ENCODE data around the gene SHOC2. TPM values are rescaled to one million over a fixed set of nuclear protein-coding genes. Genes with fewer than 3 reads are reported as not detected.
"Not testable (repeated sequence)": the region's sequence is repeated elsewhere in the genome, so short reads cannot be mapped to it uniquely, and the experiment has no call there.

The SHOC2 gene
- total and polyA plus RNA-seq, 2 of the 13 experiments (the other 11 are each of a cell fraction or from before 2014, with no cell fraction given) = 8.6 to 25.5 TPM

- BruUV-seq (replicated peaks); ATAC-seq: not testable (repeated sequence)
These were observed 3.8 kb upstream of the SHOC2 start for GRCh38 chr10:110915600-110915999.

GRCh38 chr10:110916554-110917346, 2.7 kb upstream of the SHOC2 start:
- no peak overlapping the region for H3K27ac ChIP-seq (ENCODE audit: extremely low read length, insufficient read depth, low read length)

More at GRCh38 chr10:110915600-110915999, 3.8 kb upstream of the SHOC2 start:
- in situ Hi-C loops (cut with HindIII; ENCODE audit: extremely low pct_ligation_motif_present, low pct_unique_long_range_greater_than_20kb); H3K27me3 ChIP-seq (ENCODE audit: control insufficient read depth in 1 of 2, insufficient read depth in 2 of 2, low read length in 2 of 2); H3K4me3 ChIP-seq (replicated peaks in 1 of 3; ENCODE audit: insufficient read depth in 1 of 3, low read depth in 2 of 3, low read length in 3 of 3); H3K4me2 ChIP-seq (ENCODE audit: low read depth, low read length); H3K27ac ChIP-seq (ENCODE audit: extremely low read length, insufficient read depth, low read length); DNase-seq (ENCODE audit: low spot score); intact Hi-C loops (cut with micrococcal nuclease; ENCODE audit: unreplicated experiment); H4K20me1 ChIP-seq (ENCODE audit: insufficient read depth, low read length); FAIRE-seq; POLR2A ChIA-PET; H3K36me3 ChIP-seq (replicated peaks in 1 of 2; ENCODE audit: control insufficient read depth in 1 of 2, insufficient read depth in 2 of 2, low read length in 2 of 2); H3K9ac ChIP-seq (ENCODE audit: insufficient read depth, low read depth, low read length); H3K9me3 ChIP-seq (ENCODE audit: low read length); H2AFZ ChIP-seq (ENCODE audit: low read length); CTCF ChIA-PET (ENCODE audit: low intra/inter-chr PET ratio, low total read pairs): not testable (repeated sequence)
- Histone ChIP-seq H3K4me1 (ENCODE audit: insufficient read depth, low read length) (peaks cover 26% of the 10 kb centered on the region), H3K79me2 (ENCODE audit: insufficient read depth, low read length) (peaks cover 13% of the 10 kb centered on the region)
- 86% methylated on average over 4 of the region's 4 CpGs for WGBS (ENCODE audit: low lambda C conversion rate)

More at GRCh38 chr10:110916554-110917346, 2.7 kb upstream of the SHOC2 start:
- Histone ChIP-seq H3K79me2 (ENCODE audit: insufficient read depth, low read length) (peaks cover 25% of the 10 kb centered on the region), H3K27me3 (ENCODE audit: control insufficient read depth in 1 of 2, insufficient read depth in 2 of 2, low read length in 2 of 2) (no peaks in the 10 kb centered on the region; a peak in 1 of 5 replicates), H3K4me3 (replicated peaks in 1 of 3; ENCODE audit: insufficient read depth in 1 of 3, low read depth in 2 of 3, low read length in 3 of 3) (no peak overlapping the region), H3K9ac (ENCODE audit: insufficient read depth, low read depth, low read length) (no peak overlapping the region), H2AFZ (ENCODE audit: low read length) (no peak overlapping the region), H4K20me1 (ENCODE audit: insufficient read depth, low read length) (no peaks in the 10 kb centered on the region), H3K4me1 (ENCODE audit: insufficient read depth, low read length) (peaks cover 32% of the 10 kb centered on the region), H3K4me2 (ENCODE audit: low read depth, low read length) (no peak overlapping the region), H3K36me3 (replicated peaks in 1 of 2; ENCODE audit: control insufficient read depth in 1 of 2, insufficient read depth in 2 of 2, low read length in 2 of 2) (no peaks in the 10 kb centered on the region), H3K9me3 (ENCODE audit: low read length) (no peaks in the 10 kb centered on the region)
- DNase-seq (ENCODE audit: low spot score) (no peak), FAIRE-seq (no peak), ATAC-seq (no peak)
- in situ Hi-C loops (cut with HindIII; ENCODE audit: extremely low pct_ligation_motif_present, low pct_unique_long_range_greater_than_20kb) = no loop called here
- TF ChIP-seq ZNF749 (CRISPR knock-in tag; IDR thresholded peaks at IDR 0.05; ENCODE audit: borderline replicate concordance) (no peak), RXRA (CRISPR knock-in tag; IDR thresholded peaks at IDR 0.05) (no peak), KAT2B (IDR thresholded peaks at IDR 0.05; ENCODE audit: borderline replicate concordance, low read depth, low read length) (no peak), ZBTB2 (CRISPR knock-in tag; IDR thresholded peaks at IDR 0.05; ENCODE audit: low read depth) (no peak), IRX3 (CRISPR knock-in tag; IDR thresholded peaks at IDR 0.05; ENCODE audit: borderline replicate concordance, low read depth) (no peak), SNAI1 (CRISPR knock-in tag; IDR thresholded peaks at IDR 0.05; ENCODE audit: borderline replicate concordance) (no peak), PLRG1 (conservative IDR thresholded peaks at IDR 0.05) (no peak), RERE (CRISPR knock-in tag; IDR thresholded peaks at IDR 0.05; ENCODE audit: low read depth) (no peak)
- 97% methylated on average over 3 of the region's 3 CpGs for WGBS (ENCODE audit: low lambda C conversion rate)
- no TSS peak for BruUV-seq (replicated peaks)
- POLR2A ChIA-PET = no interaction called here
- intact Hi-C loops (cut with micrococcal nuclease; ENCODE audit: unreplicated experiment) = no loop called here
- CTCF ChIA-PET (ENCODE audit: low intra/inter-chr PET ratio, low total read pairs) = no interaction called here
